Endothelial cell of umbilical vein (primary cell): ENCODE results near the gene PLEKHG4B.

Experiments used
- POLR2A ChIP-seq: IDR thresholded peaks from 2 replicates; pipeline ENCODE4 v1.6.1; 2012; ENCODE audit warnings: low read depth, mild to moderate bottlenecking, control low read depth, low read length
- POLR2AphosphoS5 ChIP-seq: IDR thresholded peaks from 2 replicates; pipeline ENCODE4 v1.6.1; 2012; ENCODE audit warnings: low read depth, mild to moderate bottlenecking, control low read depth, low read length, moderate library complexity; ENCODE audit not compliant: insufficient read depth
- TF ChIP-seq, protein P1 (sequence below), 2 donors: IDR thresholded peaks; 1 replicate in 1 of 2; 2 replicates in 1 of 2; pipeline ENCODE4 v1.5.1; 2011; ENCODE audit warnings: low read length in 2 of 2, mild to moderate bottlenecking in 2 of 2, moderate library complexity in 2 of 2, control low read depth in 1 of 2, inconsistent platforms in 1 of 2, low read depth in 1 of 2; ENCODE audit not compliant: insufficient read depth in 1 of 2; ENCODE audit errors: extremely low read depth in 1 of 2

- no peak for TF ChIP-seq POLR2A
- TF ChIP-seq POLR2AphosphoS5: no peak
- TF ChIP-seq, protein P1, sequence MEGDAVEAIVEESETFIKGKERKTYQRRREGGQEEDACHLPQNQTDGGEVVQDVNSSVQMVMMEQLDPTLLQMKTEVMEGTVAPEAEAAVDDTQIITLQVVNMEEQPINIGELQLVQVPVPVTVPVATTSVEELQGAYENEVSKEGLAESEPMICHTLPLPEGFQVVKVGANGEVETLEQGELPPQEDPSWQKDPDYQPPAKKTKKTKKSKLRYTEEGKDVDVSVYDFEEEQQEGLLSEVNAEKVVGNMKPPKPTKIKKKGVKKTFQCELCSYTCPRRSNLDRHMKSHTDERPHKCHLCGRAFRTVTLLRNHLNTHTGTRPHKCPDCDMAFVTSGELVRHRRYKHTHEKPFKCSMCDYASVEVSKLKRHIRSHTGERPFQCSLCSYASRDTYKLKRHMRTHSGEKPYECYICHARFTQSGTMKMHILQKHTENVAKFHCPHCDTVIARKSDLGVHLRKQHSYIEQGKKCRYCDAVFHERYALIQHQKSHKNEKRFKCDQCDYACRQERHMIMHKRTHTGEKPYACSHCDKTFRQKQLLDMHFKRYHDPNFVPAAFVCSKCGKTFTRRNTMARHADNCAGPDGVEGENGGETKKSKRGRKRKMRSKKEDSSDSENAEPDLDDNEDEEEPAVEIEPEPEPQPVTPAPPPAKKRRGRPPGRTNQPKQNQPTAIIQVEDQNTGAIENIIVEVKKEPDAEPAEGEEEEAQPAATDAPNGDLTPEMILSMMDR (IDR thresholded peaks at IDR 0.05; ENCODE audit: extremely low read depth in 1 of 2, insufficient read depth in 1 of 2, low read depth in 1 of 2, low read length in 2 of 2): no peak
Measured at GRCh38 chr5:174291-174600, 82.3 kb downstream of the PLEKHG4B start.
